Stimulated activated CD4-positive, alpha-beta T cell treated with anti-CD3 and anti-CD28 coated beads, Interleukin-1b, Interleukin-23, amount 100 ng/mL, for 4 hours (primary cell): ENCODE measurements around the gene SNAPC4.

Source experiments
- DNase-seq, 2 donors: peaks; one replicate each; pipeline ENCODE4 v3.0.0-alpha.2; 2020; ENCODE audit warnings: low read depth in 2 of 2

The SNAPC4 gene

DNA sequence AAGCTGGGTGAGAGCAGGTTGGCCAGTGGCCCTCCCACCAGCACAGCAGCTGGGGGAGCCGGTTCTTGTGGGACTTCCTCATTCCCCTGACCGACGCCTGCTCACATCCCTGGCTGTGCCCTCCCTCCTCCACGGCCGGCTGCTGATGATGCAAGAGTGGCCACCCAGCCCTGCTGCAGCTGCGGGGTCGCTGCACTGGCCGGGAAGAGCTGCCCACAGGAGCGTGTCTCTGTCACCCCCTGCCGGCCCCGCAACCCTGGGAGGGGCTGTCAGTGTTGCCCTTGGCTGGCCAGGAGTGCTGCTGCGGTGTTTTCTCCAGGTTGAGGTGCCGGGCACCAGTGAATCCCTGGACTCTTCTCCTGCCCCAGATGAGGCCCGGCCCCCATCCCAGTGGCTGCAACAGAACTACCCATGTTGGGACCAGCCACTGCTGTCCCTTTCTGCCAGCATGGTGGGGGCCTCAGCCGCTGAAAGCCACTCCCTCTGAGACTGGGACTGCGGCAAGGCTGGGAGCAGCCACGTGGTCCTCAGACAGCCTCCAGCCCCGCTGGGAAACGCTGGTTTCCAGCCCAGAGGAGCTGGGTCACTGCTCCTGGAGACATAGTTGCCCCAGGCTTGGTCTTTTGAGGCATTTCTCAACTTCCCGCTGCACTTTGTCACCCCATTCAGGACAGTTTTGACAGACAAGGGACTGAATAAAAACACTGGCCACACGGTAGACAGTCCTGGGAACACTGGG, 27.2 kb downstream of the SNAPC4 start:
- DNase-seq: no peak

DNA sequence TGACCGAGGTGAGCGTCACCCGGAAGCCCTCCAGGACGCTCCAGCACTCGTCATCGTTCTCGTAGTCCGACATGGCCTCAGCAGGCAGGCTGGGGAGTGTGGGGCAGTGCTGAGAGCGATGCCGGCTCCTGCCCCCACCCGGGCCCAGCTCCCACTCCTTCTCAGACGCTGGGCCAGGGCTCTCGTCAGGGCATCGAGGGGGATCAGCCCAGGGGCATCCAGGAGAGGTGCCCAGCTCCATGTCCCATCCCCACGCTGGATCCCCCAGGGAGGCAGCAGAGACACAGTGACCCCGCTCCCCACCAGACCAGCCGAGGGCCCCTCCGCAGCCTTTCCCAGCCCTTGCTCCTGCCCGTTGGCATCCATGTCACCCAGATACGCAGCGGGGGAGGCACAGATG, 28.0 kb downstream of the SNAPC4 start:
- DNase-seq: no peak

DNA sequence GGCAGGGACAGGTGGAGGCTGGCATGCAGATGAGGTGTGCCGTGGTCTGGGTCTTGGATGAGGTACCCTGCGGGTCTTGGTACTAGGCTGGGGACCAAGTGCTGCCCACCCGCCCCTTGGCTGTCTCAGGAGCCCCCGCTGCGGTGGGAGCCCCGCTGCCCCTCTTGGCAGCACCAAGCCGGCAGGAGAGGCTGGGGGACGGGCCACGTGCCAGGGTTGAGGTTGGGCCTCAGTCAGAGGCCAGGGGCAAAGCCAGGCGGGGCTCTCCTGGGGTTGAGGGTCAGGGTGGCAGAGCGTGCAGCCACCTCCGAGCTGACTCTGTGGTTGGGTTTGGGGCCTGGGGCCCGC, 28.5 kb downstream of the SNAPC4 start:
- no peak for DNase-seq

DNA sequence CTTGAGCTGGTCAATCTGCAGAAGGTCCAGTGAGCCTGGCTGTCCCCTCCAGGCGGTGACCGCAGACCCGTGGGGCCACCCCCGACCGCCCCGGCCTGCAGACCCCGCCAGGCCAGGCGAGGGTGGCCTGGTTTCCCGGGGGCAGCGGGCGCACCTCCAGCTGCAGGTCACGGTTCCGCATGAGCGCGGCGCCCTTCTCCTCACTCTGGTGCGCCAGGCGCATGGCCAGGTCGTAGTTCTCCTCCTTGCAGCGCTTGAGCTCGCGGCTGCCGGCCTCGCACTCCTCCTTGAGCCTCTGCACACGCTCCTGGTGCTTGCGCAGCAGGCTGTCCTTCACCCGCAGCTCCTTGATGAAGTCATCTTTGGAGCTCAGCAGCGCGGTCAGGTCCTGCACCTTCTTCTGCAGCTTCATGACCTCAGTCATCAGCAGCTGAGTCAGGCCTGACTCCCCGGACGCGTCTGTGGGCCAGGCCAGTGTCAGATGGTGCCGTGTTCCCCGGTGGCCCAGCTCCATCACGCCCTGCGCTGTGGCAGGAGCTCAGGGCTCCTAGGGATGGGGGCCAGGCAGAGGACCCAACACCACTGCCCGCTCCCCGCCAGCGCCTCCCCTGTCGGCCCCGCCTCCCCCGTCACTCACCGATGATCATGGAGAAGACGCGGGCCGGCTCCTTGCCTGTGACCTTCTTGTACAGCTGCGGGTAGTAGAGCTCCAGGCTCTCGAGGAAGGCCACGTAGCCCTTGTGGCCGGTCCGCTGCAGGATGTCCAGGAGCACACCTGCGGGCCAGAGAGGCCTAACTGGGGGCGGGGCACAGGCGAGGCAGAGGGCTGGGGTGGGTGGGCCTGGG, 29.1 kb downstream of the SNAPC4 start:
- no peak for DNase-seq

DNA sequence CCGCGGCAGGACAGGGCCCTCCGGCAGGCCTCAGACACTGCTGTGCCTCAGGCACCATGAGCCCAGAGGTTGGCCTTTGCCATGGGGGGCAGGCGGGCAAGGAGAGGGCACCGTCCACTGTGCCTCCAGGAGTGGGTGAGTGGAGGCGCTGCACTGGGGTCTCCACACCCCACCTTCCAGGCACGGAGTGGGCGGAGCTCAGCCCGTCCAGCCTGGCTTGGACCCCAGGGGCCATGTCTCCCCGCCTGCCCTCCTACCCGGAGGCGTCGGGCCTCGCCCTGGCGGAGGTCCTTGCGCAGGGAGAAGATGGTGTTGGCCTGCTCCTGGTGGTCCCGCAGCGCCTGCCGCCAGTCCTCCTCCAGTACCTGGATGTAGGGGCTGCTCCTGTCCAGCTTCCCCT, 29.9 kb downstream of the SNAPC4 start:
- DNase-seq: no peak

DNA sequence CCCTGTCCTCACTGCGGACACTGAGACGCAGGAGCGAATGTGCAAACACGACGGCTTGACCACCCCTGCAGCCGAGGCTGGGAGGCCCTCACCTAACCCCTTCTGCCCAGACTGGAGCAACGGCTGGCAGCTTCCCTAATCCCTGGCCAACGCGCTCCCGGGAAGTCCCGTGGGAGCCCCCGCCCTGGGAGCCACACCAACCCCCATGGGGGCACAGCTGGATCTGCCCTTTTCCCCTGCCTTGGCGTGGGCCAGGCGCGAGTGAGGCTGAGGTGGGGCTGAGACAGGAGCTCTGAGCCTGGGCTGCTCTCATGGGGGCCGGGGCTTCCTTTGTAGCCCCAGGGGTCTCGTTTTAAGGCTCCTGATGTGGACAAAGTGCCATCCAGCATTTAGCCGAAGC, 31.8 kb downstream of the SNAPC4 start:
- DNase-seq: no peak

DNA sequence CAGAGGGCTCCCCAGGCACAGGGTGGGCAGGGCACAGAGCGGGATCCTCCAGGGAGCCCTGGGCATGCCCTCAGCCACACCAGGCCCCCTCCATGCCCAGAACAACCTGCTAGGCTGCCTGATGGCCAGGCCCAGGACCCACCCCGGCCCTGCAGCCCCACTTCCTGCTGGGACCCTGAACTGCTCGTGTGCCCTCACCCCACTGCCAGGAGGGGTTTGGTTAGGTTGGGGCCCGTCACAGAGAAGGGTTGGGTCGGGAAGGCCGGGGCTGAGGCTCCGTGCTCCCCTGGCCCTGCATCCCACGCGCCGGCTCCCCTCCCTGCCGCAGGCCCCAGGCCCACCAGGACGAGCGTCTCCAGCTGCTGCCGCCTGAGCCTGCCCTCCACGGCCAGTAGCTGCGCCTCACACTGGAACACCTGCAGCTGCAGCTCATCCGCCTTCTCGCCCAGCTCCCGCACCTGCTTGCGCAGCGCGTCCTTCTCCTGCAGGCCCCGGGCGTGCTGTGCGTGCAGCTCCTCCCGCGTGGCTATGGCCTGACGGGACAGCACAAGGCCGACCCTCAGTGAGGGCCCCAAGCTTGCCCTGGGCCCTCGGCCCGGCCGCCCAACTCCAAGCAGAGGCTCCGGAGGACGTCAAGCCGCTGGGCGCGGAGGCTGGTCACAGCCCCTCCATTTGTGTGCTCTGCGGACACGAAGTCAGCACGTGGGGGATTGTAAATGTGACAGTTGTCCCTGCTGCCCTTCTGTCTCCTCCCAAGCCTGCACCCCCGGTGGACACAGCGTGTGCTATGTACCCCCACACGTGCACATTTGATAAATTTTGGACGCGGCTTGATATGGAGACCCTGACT, 32.4 kb downstream of the SNAPC4 start:
- DNase-seq: no peak

DNA sequence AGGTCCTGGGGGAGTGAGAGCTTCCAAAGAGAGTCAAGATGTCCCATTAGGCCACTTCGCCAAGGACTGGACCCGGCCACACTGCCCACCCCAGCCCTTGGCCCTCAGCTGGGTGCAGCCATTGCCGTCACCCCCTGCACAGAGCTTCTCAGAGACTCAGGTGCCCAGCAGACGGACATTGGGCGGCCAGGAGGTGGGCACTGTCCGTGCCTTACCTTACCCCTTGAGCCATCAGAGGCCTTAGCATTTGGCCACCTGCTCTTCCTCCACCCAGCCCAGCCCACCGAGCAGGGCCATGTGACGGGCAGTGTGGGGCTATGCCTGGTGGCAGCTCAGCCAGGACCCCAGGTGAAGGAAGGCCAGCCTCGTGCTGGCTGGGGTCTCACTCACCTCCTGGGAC, 33.1 kb downstream of the SNAPC4 start:
- DNase-seq: no peak

DNA sequence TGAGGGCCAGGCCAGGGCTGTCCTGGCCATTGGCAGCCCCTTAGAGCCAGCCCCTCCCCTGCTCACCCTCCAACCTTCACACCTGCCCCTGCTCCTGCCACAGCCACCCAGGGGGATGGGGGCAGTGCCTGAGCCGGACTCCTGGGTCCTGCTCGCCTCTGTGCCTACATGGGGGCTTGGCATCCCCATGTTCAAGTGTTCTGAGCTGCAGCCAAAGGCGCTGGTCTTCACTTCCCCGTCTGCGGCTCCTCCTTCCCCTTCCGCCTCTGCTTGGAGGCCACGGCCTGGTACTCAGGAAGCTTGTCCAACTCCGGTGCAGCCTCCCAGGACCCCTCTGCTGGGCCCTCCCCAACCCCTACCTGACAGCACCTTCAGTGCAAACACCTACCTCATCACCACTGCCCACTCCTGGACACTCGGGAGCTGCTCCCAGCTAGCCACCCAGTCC, 34.2 kb downstream of the SNAPC4 start:
- no peak for DNase-seq

DNA sequence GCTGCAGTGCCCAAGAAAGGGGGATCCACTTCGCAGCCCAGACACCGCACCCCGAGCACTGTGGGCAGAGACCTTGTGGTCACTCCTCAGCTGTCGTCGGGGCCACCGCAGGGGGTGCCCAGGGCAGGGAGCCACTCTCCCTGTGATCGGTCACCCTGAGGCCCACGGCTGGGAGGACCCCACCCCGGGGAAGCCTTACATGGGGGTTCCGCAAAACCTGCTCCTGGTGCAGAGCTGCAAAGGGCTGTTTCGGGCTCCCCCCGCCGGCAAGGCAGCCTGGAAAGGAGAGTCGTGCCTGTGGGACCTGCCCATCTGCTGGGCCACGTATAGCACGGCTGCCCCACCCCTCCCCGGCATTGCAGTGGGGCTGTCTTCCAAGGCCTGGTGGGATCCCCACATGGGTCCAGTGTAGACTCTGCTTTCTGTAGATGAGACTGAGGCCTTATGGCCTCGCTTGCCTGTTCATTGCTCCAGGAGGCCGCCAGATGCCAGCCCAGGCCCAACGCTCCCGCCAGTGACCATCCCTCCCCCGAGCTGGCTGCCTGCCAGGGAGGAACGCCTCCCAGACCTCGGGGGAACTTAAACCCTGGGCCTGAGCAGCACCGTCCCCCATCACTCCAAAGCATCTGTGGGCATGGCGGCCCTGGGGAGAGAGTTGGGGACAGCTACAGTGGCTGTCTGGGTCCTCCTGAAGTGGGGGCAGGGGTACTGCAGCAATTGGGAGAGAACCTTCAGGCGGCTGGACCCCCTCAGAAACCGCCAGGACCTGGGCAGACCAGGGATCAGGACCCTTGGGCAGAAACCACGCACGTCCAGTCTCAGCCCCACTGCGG, 34.8 kb downstream of the SNAPC4 start:
- no peak for DNase-seq

DNA sequence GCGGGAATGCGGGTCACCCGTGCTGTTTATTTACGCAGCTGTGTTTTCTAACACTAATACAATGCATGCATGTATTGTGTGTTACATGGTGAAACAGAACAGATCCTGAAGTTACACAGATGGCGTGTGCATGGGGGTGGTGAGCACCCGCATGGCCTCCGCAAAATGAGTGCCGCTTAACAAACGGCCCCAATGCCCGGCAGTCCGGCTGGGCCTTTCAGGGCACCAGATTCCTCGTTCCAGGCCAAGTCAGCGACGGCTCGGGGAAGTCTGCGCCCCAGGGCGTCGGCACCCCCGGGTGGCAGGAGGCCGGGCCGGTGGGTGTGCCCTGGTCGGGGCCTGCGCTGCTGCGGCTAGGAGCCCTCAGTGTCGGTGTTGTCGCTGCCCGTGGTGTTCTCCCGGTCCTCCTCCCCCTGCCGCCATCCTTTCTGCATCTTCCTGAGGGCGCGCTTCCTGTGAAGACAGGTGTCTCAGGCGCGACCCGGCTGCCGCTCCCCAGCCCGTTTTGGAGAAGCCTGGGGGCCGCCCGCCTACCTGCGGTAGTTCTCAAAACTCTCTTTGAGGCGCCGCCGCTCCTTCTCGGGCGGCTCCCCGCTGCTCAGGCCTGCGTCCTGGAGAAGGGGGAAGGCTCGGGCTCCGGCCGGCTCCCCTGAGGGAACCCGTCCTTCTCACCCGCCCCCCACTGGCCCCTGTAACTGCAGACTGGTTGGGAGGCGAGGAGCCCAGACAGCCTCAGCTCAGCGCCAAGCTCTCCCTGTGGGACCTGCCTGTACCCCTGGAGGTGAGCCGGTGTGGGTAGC, 35.8 kb downstream of the SNAPC4 start:
- DNase-seq: no peak

DNA sequence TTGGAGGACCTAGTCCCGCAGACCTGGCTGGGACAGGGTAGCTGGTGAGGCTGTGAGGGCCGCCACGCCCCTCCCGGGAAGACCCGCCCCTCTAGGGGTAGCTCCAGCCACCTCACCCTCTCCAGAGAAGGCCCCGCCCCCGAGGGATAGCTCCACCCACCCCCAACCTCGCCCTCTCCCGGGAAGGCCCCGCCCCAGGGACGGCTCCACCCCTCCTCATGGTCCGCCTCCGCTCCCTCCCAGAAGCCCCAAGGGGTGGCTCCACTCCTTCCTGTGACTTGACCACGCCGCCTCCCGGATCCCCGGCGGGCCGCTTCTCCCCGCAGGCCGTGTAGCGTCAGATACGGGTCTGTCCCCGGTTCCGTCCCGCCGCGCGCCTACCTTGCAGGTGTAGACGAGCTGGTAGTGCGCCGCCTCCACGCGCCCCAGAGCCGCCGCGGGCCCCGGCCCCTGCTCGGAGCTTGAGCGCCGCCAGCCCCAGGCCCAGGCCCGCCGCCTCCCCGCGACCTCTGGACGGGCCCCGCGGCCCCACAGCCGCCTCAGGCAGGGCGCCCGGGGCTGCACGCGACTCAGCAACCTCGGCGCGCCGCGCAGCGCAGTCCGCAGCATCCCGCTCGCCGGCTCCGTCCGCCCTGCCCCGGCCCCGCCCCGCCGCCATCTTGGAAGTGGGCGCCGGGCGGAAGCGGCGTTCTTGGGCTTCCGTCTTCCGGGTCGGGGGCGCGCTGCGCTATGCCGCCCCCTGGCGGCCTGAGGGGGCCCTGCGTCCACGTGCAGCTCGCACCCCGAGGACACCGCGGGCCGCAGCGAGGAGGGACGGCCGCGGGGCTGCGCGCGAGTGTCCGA, 36.6 kb downstream of the SNAPC4 start, which contains the start of gene DNLZ:
DNLZ (minus strand) TSS at position 639 of the 843 bp plus-strand sequence; CDS start at position 609, 30 bp downstream.
- peak; percentile 96 to 99 for DNase-seq

DNA sequence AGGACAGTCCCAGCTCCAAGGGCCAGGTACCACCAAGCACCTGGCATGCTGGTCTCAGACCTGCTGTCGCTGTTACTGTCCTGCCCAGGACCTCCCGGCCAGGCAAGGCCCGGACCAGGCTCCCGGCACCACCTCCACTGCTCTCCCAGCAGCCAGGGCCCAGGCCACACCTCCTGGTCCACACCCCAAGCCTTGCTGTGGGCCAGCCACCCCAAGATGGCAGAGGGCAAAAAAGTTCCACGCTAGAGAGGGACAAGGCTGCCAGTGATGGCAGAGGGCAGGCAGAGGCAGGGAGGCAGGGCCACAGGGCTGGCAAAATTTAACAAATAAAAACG, 37.6 kb downstream of the SNAPC4 start:
- DNase-seq: no peak

DNA sequence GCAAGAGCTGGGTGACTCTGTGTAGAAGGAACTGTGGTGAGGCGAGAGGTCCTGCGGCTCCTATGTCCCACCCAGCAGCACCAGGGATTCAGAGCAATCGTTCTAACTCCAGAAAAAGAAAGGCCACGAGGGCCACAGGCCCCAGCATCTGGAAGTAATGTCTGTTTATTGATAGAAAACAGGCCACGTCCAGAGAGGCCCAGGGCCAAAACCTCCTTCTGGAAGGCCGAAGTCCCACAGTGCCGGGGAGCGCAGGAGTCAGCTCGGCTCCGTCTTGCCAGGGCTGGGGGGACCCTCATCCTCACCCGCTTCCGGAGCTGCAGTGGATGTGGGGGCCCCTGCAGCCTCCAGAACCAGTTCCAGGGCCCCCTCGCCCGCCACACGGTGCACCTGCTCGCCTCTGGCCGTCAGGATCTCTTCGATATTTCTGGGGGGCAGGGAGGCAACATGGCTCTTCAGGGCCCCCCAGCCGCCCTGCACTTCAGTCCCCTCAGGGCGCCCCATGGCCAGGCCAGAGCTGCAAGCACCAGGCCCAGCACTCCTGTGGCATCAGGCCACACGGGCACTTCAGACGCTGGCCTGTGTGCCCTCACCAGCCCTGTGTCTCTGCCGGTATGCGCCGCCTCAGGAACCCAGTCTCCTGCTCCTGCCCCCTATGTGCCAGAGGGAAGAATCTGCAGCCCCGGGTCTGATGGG, 38.1 kb downstream of the SNAPC4 start:
- no peak for DNase-seq

DNA sequence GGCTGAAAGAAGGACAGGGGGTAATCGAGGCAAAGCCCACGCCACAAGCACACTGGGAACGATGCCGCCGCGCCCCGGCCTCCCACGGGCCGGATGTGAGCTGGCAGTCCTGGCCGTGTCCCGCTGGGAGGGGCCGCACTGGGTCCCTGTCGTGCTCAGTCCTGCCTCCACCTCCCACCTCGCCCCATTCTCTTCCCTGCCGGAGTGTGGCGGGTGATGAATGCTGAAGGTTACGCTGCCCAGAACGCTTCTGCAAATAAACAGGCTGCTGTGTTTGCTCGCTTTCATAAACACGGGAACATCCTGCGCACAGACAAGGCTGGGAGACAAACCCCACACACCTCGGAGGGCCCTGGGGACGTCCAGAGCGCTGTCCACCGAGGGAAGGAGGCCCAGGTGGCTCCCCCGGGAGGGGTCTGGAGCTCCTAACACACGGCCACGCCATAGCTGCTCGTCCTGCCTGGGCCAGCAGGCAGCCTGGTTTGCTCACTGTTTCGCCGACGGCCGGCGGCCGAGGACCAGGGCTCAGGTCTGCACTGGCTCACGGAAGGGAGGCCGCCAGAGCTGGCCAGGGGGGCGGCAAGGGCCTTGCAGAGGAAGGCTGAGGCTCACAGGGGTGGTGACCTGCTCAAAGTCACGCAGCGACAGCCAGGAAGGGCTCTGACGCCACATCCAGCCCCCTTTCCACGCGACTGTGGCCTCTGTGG, 38.8 kb downstream of the SNAPC4 start:
- no peak for DNase-seq

DNA sequence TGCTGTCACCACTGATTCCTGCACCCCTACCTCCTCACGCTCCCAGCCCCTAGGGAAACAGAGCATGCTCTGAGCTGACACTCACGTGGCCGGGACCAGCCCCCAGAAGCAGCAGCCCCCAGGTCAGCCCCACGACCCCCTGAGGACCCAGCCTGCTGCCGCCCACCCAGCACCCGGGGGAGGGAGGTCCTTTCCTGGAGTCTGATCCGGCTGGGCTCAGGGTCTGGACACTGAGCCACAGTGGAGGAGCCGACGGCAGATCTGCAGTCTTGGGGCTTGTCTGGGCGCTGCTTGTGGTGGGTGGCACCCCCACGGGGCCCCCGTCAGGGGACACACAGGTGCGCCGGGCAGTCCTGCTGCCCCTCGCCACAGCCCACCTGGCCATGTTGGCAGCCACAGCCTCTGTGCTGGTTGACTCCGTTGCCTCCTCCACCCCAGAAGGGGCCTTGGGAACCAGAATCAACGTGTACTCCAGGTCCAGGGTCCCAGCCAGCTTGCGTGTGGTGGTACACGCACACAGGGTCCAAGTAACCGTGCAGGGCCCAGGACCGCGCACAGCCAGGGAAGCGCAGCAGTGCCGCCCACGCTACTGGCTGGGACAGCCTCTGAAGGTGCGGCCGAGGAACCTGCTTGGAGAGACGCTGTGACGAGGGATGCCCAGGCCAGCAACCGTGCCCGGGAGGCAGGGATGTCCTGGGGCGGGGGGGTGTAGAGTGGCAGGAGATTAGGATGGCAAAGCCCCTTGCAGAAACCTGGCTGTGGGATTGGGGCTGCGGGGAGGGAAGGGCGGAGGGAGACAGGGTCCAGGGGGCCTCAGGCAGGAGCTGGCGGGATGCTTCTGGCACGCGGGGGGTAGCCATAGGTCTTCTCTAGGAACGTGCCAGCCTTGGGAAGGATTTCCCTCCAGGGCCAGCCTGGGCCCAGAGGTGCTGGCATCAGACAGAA, 39.9 kb downstream of the SNAPC4 start:
- DNase-seq: no peak

DNA sequence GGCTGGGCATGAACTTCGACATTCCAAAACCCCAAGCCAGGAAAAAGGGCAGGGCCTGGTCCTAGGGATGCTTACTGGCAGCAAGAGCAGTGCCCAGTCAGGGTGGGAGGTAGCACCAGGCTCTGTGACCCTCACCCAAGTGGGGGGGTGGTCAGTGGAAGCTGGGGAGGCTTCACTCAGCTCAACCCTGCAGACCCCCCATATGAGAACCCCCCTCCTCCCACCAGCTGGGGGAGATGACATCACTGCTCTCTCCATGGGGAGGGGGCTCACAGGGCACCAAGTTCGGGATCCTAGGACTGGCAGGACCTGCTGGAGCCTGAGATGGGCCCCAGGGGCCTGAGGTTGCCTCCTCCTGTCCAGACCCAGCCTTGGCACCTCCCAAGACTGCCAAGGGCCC, 41.1 kb downstream of the SNAPC4 start:
- no peak for DNase-seq
